ACC112 (cell line): ENCODE results near the gene VPS54.

Source experiments
- H2AFZ ChIP-seq: fragments of 200-600 bp; sonication (generic); one replicate; pipeline ENCODE4 v1.6.0; 2017; ENCODE audit warnings: antibody characterized with exemption, low read length; ENCODE audit not compliant: unreplicated experiment
- H3K27ac ChIP-seq: fragments of 200-600 bp; sonication (generic); 2 replicates; pipeline ENCODE4 v1.5.1; 2014; ENCODE audit warnings: low read depth, mild to moderate bottlenecking, antibody characterized with exemption, low read length, moderate library complexity
- H3K27me3 ChIP-seq: fragments of 200-600 bp; sonication (generic); 2 replicates; pipeline ENCODE4 v1.6.1; 2014; ENCODE audit warnings: mild to moderate bottlenecking, antibody characterized with exemption, low read length, moderate library complexity, mixed read lengths; ENCODE audit not compliant: insufficient read depth
- H3K36me3 ChIP-seq: fragments of 200-600 bp; sonication (generic); 2 replicates; pipeline ENCODE4 v1.6.1; 2016; ENCODE audit warnings: mild to moderate bottlenecking, antibody characterized with exemption, low read length, moderate library complexity, mixed read lengths; ENCODE audit not compliant: insufficient read depth
- H3K4me1 ChIP-seq: fragments of 200-600 bp; sonication (generic); one replicate; pipeline ENCODE4 v1.6.1; 2016; ENCODE audit warnings: low read length, mixed read lengths; ENCODE audit not compliant: insufficient read depth, unreplicated experiment, control insufficient read depth
- H3K4me3 ChIP-seq: fragments of 200-600 bp; sonication (generic); 2 replicates; pipeline ENCODE4 v1.5.1; 2014; ENCODE audit warnings: mild to moderate bottlenecking, low read depth, low read length
- H3K79me2 ChIP-seq: fragments of 200-600 bp; sonication (generic); one replicate; pipeline ENCODE4 v1.6.0; 2016; ENCODE audit warnings: low read length; ENCODE audit not compliant: control insufficient read depth, unreplicated experiment, insufficient read depth

The VPS54 gene

DNA sequence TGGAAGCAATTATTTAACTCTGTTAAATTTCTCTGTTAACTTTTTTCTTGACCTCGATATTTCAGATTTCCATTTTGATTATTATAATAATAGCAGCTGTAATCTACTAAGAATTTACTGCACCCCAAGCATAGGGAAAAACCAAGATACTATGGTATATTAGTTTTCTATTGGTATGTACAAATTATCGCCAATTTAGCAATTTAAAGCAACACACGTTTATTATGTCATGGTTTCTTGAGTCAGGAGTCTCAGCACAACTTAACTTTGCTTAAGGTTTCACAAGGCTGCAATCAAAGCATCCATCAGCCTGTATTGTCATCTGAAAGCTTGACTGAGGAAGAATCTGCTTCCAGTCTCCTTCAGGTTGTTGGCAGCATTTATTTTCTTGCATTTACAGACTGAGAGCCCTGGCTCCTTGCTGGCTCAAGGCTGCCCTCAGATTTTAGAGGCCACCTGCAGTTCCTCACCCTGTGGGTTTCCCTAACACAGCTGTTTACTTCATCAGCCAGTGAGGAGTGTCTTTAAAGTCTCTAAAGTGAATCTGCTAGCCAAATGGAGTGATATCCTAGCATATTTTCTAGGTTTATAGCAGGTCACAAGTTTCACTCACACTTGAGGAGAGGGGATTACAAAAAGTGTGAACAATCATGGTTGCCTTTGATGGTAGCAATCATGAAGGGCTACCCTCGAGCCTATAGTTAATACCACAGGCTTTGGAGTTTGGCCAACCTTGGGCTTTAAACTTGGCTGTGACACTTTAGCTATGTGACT is 4.4 kb upstream of the VPS54 start:
- Histone ChIP-seq H3K36me3 (no peaks in the 10 kb centered on the region), H3K4me3 (no peak overlapping the region), H3K4me1 (peaks cover 12% of the 10 kb centered on the region), H3K27me3 (no peaks in the 10 kb centered on the region), H2AFZ (no peak overlapping the region), H3K27ac (no peak overlapping the region), H3K79me2 (peaks cover 4% of the 10 kb centered on the region)

DNA sequence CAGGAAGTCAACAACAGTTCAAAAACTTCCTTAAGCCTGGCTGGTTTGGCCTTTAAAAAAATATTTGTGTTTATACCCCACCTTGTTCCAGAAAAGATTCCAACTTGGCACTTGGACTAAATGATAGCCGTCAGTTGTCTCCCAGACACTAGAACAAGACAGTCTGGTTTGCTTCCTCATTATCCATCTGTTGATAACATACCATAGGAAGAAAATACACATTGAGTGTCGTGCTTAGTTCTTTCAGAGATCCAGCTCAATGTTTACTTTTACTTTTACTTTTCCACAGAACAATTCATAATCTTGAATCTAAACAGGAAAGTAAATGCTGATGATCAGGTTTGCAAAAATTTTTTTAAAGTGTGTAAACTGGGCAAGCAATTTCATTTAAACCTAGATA is 2.4 kb upstream of the VPS54 start:
- peak overlapping the region; percentile 60 for H3K4me3 ChIP-seq
- H3K36me3 ChIP-seq, result no peaks in the 10 kb centered on the region
- H3K4me1 ChIP-seq, result peaks cover 12% of the 10 kb centered on the region
- H2AFZ ChIP-seq, result peak overlapping the region; percentile 99
- peak overlapping the region; percentile 46 for H3K27ac ChIP-seq
- peaks cover 25% of the 10 kb centered on the region for H3K79me2 ChIP-seq
- no peaks in the 10 kb centered on the region for H3K27me3 ChIP-seq

DNA sequence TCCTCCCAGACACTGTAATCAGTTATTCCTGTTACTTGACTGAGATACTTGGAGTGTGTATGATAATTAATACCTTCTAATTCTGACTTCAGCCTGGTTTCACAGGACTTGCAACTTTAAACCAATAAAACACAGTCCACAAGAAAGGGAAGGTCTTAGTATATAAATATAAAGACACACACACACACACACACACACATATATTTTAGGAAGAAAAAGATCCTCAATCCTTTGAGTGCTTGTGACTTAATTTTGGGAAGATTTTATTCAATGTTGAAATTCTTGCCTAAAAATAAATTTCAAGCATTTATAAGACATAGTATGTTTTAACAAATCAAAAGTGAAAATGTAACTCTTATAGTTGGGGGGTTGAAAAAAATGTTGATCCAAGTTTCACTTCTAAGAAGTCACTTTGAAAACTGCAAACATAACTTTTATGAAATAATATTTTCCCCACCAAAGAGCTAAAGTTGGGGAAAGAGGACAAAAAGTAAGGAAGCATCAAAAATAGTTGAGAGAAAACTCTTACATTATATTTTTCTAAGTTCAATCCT is 824 bp upstream of the VPS54 start:
- Histone ChIP-seq H3K4me1 (peaks cover 24% of the 10 kb centered on the region), H3K79me2 (peaks cover 40% of the 10 kb centered on the region), H3K27me3 (no peaks in the 10 kb centered on the region), H3K36me3 (no peaks in the 10 kb centered on the region), H3K27ac (peak overlapping the region; percentile 74), H3K4me3 (peak overlapping the region; percentile 95), H2AFZ (peak overlapping the region; percentile 100)

DNA sequence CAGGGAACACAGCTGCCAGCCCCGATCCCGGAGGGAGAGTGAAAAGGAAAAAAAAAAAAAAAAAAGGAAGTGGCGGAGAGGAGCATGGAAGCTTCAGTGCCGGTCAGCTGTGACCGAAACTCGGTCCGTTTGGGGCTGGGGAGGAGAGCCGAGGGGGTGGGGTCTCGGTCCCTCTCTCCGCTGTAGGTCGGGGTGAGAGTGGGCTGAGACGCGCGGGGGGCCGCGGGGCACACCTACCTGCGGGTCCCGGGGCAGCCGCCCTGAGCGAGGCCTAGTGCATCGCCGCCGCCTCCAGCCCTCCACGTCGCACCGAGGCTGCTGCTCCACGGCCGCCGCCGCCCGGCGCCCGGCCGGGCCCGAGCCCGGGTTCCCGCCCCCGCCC is 536 bp downstream of the VPS54 start:
- Histone ChIP-seq H3K27me3 (no peaks in the 10 kb centered on the region), H3K27ac (peak overlapping the region; percentile 74), H3K4me3 (peak overlapping the region; percentile 95), H3K36me3 (no peaks in the 10 kb centered on the region), H3K79me2 (peaks cover 54% of the 10 kb centered on the region), H2AFZ (peak overlapping the region; percentile 100), H3K4me1 (peaks cover 26% of the 10 kb centered on the region)

DNA sequence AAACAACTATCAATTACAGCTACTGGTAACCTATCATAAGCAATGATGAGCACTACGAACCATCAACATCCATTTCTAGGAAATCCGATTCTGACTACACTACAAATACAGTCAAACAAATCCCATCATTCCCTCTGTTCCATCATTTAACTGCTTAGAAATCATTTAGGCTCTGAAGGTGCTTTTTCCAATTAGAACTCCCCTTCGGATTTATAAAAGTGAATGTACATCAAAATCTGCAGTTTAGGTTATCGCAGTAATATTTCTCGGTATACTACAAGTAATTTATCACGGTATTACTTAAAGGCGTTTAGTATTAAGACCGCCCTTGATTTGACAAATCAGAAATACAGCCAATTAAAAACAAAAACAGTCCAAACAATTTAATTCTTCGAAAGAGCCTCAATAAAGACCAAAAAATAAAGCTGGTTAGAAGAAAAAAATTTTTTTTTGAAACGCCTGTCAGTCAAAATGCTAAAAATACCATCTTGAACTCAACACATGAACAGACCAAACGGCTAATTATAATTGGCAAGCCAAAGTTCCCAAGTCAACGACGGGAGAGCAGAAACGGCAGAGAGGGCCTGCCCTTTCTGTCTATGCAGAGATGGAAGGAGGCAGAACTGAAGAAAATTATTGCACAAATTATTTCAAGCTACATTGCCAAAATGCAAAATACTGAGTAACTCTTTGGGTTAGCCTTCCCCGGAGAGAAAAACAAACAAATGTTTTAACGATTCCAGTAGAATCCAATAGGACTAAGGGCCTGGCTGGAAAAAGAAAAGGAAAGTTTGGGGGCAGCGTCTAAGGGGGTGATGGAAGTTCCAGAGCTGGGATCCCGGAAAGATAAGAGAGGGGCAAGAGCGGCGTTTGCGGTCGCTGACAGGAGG is 1.2 kb downstream of the VPS54 start:
- Histone ChIP-seq H3K27ac (peak overlapping the region; percentile 74), H3K4me3 (peak overlapping the region; percentile 95), H3K4me1 (peaks cover 26% of the 10 kb centered on the region), H3K79me2 (peaks cover 58% of the 10 kb centered on the region), H3K36me3 (no peaks in the 10 kb centered on the region), H3K27me3 (no peaks in the 10 kb centered on the region), H2AFZ (peak overlapping the region; percentile 88)

DNA sequence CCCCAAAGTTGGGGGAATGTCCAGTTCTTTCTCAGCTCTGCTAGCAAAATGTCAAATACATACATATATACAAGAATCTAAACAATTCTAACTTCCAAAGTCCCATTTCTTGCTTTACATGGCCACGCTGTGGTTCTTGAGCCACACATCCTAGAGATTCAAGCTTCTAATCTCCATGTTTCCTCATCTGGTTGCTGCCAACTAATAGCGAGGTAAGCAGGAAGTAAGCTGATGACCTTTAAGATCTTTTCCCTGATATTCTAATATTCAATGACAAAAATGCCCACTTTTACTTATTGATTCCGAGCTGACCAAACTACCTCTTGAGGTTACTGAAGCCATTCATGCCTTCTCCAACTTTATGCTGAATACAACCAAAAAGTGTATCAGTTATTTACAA is 3.3 kb downstream of the VPS54 start:
- H3K4me1 ChIP-seq, result peaks cover 26% of the 10 kb centered on the region
- peaks cover 72% of the 10 kb centered on the region for H3K79me2 ChIP-seq
- no peaks in the 10 kb centered on the region for H3K36me3 ChIP-seq
- no peak overlapping the region for H3K27ac ChIP-seq
- no peaks in the 10 kb centered on the region for H3K27me3 ChIP-seq
- H3K4me3 ChIP-seq, result no peak overlapping the region
- H2AFZ ChIP-seq, result no peak overlapping the region

DNA sequence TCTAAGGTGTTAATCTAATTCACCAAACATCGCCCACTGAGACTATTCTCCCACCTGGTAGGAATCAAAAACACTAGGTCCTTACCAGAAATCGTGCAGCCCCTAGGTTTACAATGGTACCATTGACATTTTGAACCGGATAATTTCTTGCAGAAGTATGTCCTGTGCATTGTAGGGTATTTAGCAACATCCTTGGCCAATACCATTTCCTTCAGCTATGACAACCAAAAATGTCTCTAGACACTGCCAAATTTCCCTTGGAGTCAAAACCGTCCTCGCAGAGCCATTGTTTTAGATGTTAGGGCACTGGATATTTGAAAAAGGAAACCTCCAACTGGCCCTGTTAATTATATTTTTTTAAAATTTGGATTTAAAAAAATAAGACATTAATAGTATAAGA is 3.8 kb downstream of the VPS54 start:
- Histone ChIP-seq H2AFZ (no peak overlapping the region), H3K4me3 (no peak overlapping the region), H3K27me3 (no peaks in the 10 kb centered on the region), H3K4me1 (peaks cover 24% of the 10 kb centered on the region), H3K79me2 (peaks cover 75% of the 10 kb centered on the region), H3K27ac (no peak overlapping the region), H3K36me3 (no peaks in the 10 kb centered on the region)

DNA sequence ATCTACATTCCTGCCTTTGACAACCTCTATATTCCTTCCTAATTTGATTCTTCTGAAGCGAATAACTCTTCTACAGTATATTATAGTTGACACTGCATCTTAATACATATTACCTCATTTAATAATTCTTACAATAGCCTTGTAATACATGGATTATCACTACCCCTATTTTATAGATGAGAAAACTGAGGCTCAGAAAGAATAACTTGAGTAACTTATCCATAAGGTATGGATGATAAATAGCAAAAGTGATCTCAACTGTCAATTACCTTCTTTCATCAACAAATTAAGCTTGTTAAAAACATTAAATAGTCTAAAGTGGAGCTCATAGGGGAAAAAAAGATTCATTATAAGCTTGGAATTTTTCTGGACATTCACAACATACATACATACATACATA is 4.6 kb downstream of the VPS54 start:
- H3K4me1 ChIP-seq, result peaks cover 16% of the 10 kb centered on the region
- H3K79me2 ChIP-seq, result peaks cover 82% of the 10 kb centered on the region
- H3K27ac ChIP-seq, result no peak overlapping the region
- no peaks in the 10 kb centered on the region for H3K27me3 ChIP-seq
- no peaks in the 10 kb centered on the region for H3K36me3 ChIP-seq
- no peak overlapping the region for H2AFZ ChIP-seq
- no peak overlapping the region for H3K4me3 ChIP-seq

DNA sequence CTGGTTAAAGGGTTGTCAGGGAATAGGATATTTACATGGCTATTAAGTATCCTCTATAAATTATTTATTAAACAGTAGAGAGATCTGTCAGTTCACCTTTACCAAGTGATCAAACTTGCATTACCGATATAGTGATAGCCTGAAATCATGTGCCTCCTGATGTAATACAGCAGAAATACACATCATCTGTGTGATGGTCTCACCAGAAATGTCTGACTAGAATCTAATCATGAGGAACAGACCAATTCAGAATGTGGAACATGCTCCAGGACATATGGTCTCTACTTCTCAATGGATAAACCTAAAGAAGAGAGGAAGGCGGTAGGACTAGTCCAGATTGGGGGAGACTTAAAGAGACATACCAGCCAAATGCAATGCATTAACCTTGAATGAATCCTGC is 6.2 kb downstream of the VPS54 start:
- no peak overlapping the region for H2AFZ ChIP-seq
- H3K4me1 ChIP-seq, result peaks cover 14% of the 10 kb centered on the region
- no peaks in the 10 kb centered on the region for H3K27me3 ChIP-seq
- no peak overlapping the region for H3K27ac ChIP-seq
- no peaks in the 10 kb centered on the region for H3K36me3 ChIP-seq
- H3K4me3 ChIP-seq, result no peak overlapping the region
- H3K79me2 ChIP-seq, result peaks cover 82% of the 10 kb centered on the region

DNA sequence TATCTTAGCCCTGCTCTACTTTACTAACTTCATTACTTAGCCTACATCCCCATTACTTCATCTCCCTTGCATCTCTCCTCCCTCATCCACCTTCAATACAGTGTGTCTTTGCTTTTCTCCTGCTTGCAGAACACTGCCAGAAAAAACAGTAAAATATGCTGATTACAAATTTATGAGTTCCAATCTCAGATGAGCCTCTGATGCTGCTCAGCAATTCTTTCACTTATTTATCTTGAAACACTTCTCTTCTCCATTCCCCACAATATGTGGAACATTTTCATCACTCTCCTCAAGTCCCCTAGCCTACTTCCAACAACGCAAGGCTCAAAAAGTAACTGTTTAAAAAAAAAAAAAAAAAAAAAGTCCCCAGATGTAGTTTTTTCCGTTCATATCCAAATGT is 7.1 kb downstream of the VPS54 start:
- Histone ChIP-seq H2AFZ (no peak overlapping the region), H3K79me2 (peaks cover 82% of the 10 kb centered on the region), H3K4me1 (peaks cover 14% of the 10 kb centered on the region), H3K36me3 (peaks cover under 1% of the 10 kb centered on the region; the same call in 1 of the 2 replicates), H3K27ac (no peak overlapping the region), H3K27me3 (no peaks in the 10 kb centered on the region), H3K4me3 (no peak overlapping the region)
